Uterus (tissue), 2 donors: ENCODE measurements around the gene OTOG.

Source experiments
- CTCF ChIP-seq, 4 experiments: fragments of 200-600 bp in 2 of 4; fragments of 450-650 bp in 2 of 4; sonication (generic) in 2 of 4; IDR thresholded peaks; one replicate each; pipeline ENCODE4 v1.5.1; 2016 to 2019; ENCODE audit warnings: antibody characterized with exemption in 4 of 4, mild to moderate bottlenecking in 2 of 4, moderate library complexity in 1 of 4
- POLR2A ChIP-seq, 2 donors: fragments of 450-650 bp; IDR thresholded peaks; one replicate each; pipeline ENCODE4 v1.6.1; 2016; ENCODE audit warnings: antibody characterized with exemption in 2 of 2, mild to moderate bottlenecking in 1 of 2, moderate library complexity in 1 of 2

GRCh38 chr11:17640493-17641164 is 93.6 kb downstream of the OTOG start:
- TF ChIP-seq CTCF (IDR thresholded peaks at IDR 0.05) (no peak), POLR2A (IDR thresholded peaks at IDR 0.05) (no peak)
